H1 (cell line): ENCODE measurements around the gene FSTL4. TPM values are rescaled to one million over a fixed set of nuclear protein-coding genes. Genes with fewer than 3 reads are reported as not detected.

ENCODE experiments used
- CTCF ChIA-PET: fragments of 300-600 bp; sonication (Branson Sonifier 250); formaldehyde crosslinking; loops from one replicate; lab custom pipeline; 2021; ENCODE audit not compliant: partially characterized antibody; lab: Charles Lee
- POLR2A ChIA-PET: fragments of 300-600 bp; sonication (Branson Sonifier 250); formaldehyde crosslinking; loops from one replicate; lab custom pipeline; 2021; ENCODE audit warnings: inconsistent platforms; ENCODE audit not compliant: partially characterized antibody; lab: Charles Lee
- DNase-seq, 2 experiments: peaks; one replicate each; pipeline versions ENCODE4 v3.0.0 to v3.0.0-alpha.2; 2010 to 2022; ENCODE audit warnings: low spot score in 2 of 2, low read depth in 1 of 2, mixed read lengths in 1 of 2
- FAIRE-seq: peaks from 2 replicates; lab custom pipeline; 2011; peaks lifted over from hg19 to GRCh38; lab: Jason Lieb, UNC
- H2AFZ ChIP-seq: 2 replicates; pipeline ENCODE4 v1.8.1; 2012; ENCODE audit warnings: low read length, inconsistent platforms
- H2AK5ac ChIP-seq: 2 replicates; pipeline ENCODE4 v1.6.1; 2013; ENCODE audit warnings: low read depth, low read length
- H2BK120ac ChIP-seq: replicated peaks from 2 replicates; pipeline ENCODE3; 2013; ENCODE audit warnings: low read depth, low read length, inconsistent platforms
- H2BK12ac ChIP-seq: 2 replicates; pipeline ENCODE4 v1.6.1; 2013; ENCODE audit warnings: low read depth, low read length
- H2BK15ac ChIP-seq: 2 replicates; pipeline ENCODE4 v1.6.1; 2013; ENCODE audit warnings: low read length
- H2BK20ac ChIP-seq: 2 replicates; pipeline ENCODE4 v1.6.1; 2013; ENCODE audit warnings: low read length
- H2BK5ac ChIP-seq: 2 replicates; pipeline ENCODE4 v1.6.1; 2013; ENCODE audit warnings: low read depth, low read length
- H3K14ac ChIP-seq: 2 replicates; pipeline ENCODE4 v1.6.1; 2013; ENCODE audit warnings: inconsistent platforms; ENCODE audit not compliant: insufficient read length
- H3K18ac ChIP-seq: 2 replicates; pipeline ENCODE4 v1.6.1; 2013; ENCODE audit warnings: low read length; ENCODE audit errors: extremely low read depth
- H3K23ac ChIP-seq: 2 replicates; pipeline ENCODE4 v1.6.1; 2013; ENCODE audit warnings: inconsistent platforms; ENCODE audit not compliant: insufficient read length
- H3K23me2 ChIP-seq: 2 replicates; pipeline ENCODE4 v1.6.1; 2013; ENCODE audit warnings: low read depth, low read length
- H3K27ac ChIP-seq: 2 replicates; pipeline ENCODE4 v1.6.1; 2011; ENCODE audit warnings: low read depth, low read length, inconsistent platforms
- H3K27me3 ChIP-seq, 4 experiments: replicated peaks in 1 of 4; 1 replicate in 1 of 4; 2 replicates in 3 of 4; pipeline versions ENCODE4 v1.6.1 to v1.8.1; 2011 to 2013; ENCODE audit warnings: low read length in 3 of 4, mild to moderate bottlenecking in 3 of 4, inconsistent platforms in 2 of 4, mixed read lengths in 2 of 4, moderate library complexity in 1 of 4; ENCODE audit not compliant: control insufficient read depth in 3 of 4, insufficient read depth in 3 of 4; ENCODE audit errors: extremely low read depth in 1 of 4
- H3K36me3 ChIP-seq, 4 experiments: 2 replicates each; pipeline versions ENCODE4 v1.6.1 to v1.8.1; 2011 to 2013; ENCODE audit warnings: mild to moderate bottlenecking in 4 of 4, low read length in 3 of 4, moderate library complexity in 2 of 4, control low read depth in 1 of 4, inconsistent platforms in 1 of 4; ENCODE audit not compliant: insufficient read depth in 4 of 4, control insufficient read depth in 2 of 4
- H3K4ac ChIP-seq: replicated peaks from 2 replicates; pipeline ENCODE3; 2013; ENCODE audit warnings: low read length, low read depth, mixed read lengths, inconsistent platforms; ENCODE audit not compliant: insufficient read length
- H3K4me1 ChIP-seq, 4 experiments: replicated peaks in 1 of 4; 1 replicate in 1 of 4; 2 replicates in 3 of 4; pipeline versions ENCODE4 v1.6.1 to v1.8.1; 2011 to 2013; ENCODE audit warnings: low read length in 3 of 4, inconsistent platforms in 2 of 4, mixed read lengths in 1 of 4; ENCODE audit not compliant: insufficient read depth in 4 of 4, control insufficient read depth in 3 of 4
- H3K4me2 ChIP-seq, 2 experiments: 2 replicates each; pipeline versions ENCODE4 v1.6.1 to v1.8.1; 2011 to 2013; ENCODE audit warnings: low read depth in 2 of 2, low read length in 2 of 2, control low read depth in 1 of 2, inconsistent platforms in 1 of 2, mild to moderate bottlenecking in 1 of 2; ENCODE audit not compliant: insufficient read depth in 1 of 2
- H3K4me3 ChIP-seq, 4 experiments: fragments of 200-600, 300-600 bp in 1 of 4; sonication (generic), shearing (Covaris generic), sonication (Bioruptor Twin) in 1 of 4; 2 replicates each; pipeline versions ENCODE4 v1.5.1 to v1.8.1; 2011 to 2016; ENCODE audit warnings: low read length in 4 of 4, low read depth in 3 of 4, control low read depth in 2 of 4, inconsistent platforms in 2 of 4, mild to moderate bottlenecking in 2 of 4, mixed read lengths in 1 of 4, moderate library complexity in 1 of 4; ENCODE audit not compliant: insufficient read depth in 2 of 4; ENCODE audit errors: extremely low read depth in 1 of 4
- H3K56ac ChIP-seq: replicated peaks from 2 replicates; pipeline ENCODE3; 2013; ENCODE audit warnings: low read depth, mild to moderate bottlenecking, mixed read lengths, low read length, inconsistent platforms; ENCODE audit not compliant: insufficient read length
- H3K79me1 ChIP-seq: 2 replicates; pipeline ENCODE4 v1.6.1; 2013; ENCODE audit warnings: low read depth, low read length, control low read depth
- H3K79me2 ChIP-seq, 2 experiments: 2 replicates each; pipeline versions ENCODE4 v1.6.1 to v1.8.1; 2012 to 2013; ENCODE audit warnings: low read length in 2 of 2, mild to moderate bottlenecking in 2 of 2, inconsistent platforms in 1 of 2; ENCODE audit not compliant: insufficient read depth in 2 of 2, control insufficient read depth in 1 of 2
- H3K9ac ChIP-seq, 4 experiments: replicated peaks in 1 of 4; 1 replicate in 1 of 4; 2 replicates in 3 of 4; pipeline versions ENCODE4 v1.6.1 to v1.8.1; 2011 to 2013; ENCODE audit warnings: low read depth in 3 of 4, low read length in 3 of 4, control low read depth in 2 of 4, mild to moderate bottlenecking in 2 of 4, moderate library complexity in 2 of 4, inconsistent platforms in 1 of 4; ENCODE audit errors: extremely low read depth in 1 of 4
- H3K9me3 ChIP-seq, 2 experiments: 2 replicates each; pipeline versions ENCODE4 v1.6.1 to v1.8.1; 2012 to 2013; ENCODE audit warnings: mild to moderate bottlenecking in 2 of 2, moderate library complexity in 2 of 2, control low read depth in 1 of 2, inconsistent platforms in 1 of 2, low read depth in 1 of 2, low read length in 1 of 2, mixed read lengths in 1 of 2; ENCODE audit not compliant: insufficient read depth in 2 of 2
- H4K20me1 ChIP-seq, 2 experiments: replicated peaks in 1 of 2; 2 replicates each; pipeline versions ENCODE3 to v1.8.1; 2011 to 2013; ENCODE audit warnings: inconsistent platforms in 2 of 2, low read length in 2 of 2, mild to moderate bottlenecking in 1 of 2; ENCODE audit not compliant: insufficient read depth in 2 of 2, control insufficient read depth in 1 of 2
- H4K5ac ChIP-seq: 2 replicates; pipeline ENCODE4 v1.6.1; 2013; ENCODE audit warnings: low read length, low read depth, mixed read lengths, inconsistent platforms; ENCODE audit not compliant: insufficient read length
- H4K8ac ChIP-seq: 2 replicates; pipeline ENCODE4 v1.8.0; 2013; ENCODE audit warnings: mild to moderate bottlenecking, moderate library complexity, low read length, inconsistent platforms; ENCODE audit not compliant: insufficient read depth; ENCODE audit errors: extremely low read depth
- H4K91ac ChIP-seq: replicated peaks from 2 replicates; pipeline ENCODE3; 2013; ENCODE audit warnings: low read length, mixed read lengths, inconsistent platforms; ENCODE audit not compliant: insufficient read length
- FOSL1 ChIP-seq: IDR thresholded peaks from 2 replicates; pipeline ENCODE4 v1.6.1; 2011; ENCODE audit warnings: mild to moderate bottlenecking, low read depth, low read length, moderate library complexity; ENCODE audit not compliant: insufficient read depth
- RXRA ChIP-seq: IDR thresholded peaks from 2 replicates; pipeline ENCODE4 v1.6.1; 2011; ENCODE audit warnings: low read depth, mild to moderate bottlenecking, low read length, moderate library complexity; ENCODE audit not compliant: insufficient read depth
- TAF1 ChIP-seq: IDR thresholded peaks from 2 replicates; pipeline ENCODE4 v1.6.1; 2011; ENCODE audit warnings: mild to moderate bottlenecking, low read depth, low read length
- WGBS, 2 experiments: shearing (Covaris generic) in 1 of 2; methylation state at CpG; one replicate each; pipeline versions ENCODE4 v1.1.6 to v1.1.7; 2013 to 2015; ENCODE audit warnings: low lambda C conversion rate in 2 of 2, mixed read lengths in 2 of 2, inconsistent platforms in 1 of 2, low coverage in 1 of 2, missing lambda C conversion rate in 1 of 2; ENCODE audit not compliant: insufficient replicate concordance in 2 of 2, insufficient coverage in 1 of 2, insufficient read length in 1 of 2; ENCODE audit errors: extremely low coverage in 1 of 2, missing lambda C conversion rate in 1 of 2; 5-methylcytosine and 5-hydroxymethylcytosine counted together
- polyA plus RNA-seq, 7 experiments: library from polyadenylated mRNA; depleted of rRNA in 3 of 7; stranded (reverse) in 5 of 7; unstranded in 2 of 7; fragments of >200 nt in 5 of 7; fragments of 200-250 nt in 2 of 7; gene quantifications; 1 replicate in 5 of 7; 2 replicates in 1 of 7; 4 replicates in 1 of 7; pipeline versions ENCODE4 v1.2.1 to v1.2.3, GENCODE V29; 2011 to 2013; ENCODE audit warnings: missing spikeins in 2 of 7, mixed read lengths in 2 of 7
- total RNA-seq: library from RNA; stranded (reverse); fragmentation: NEBNext Ultra II Directional; extraction: Animal tissue kit (Norgen Biotek cat#: 25700); gene quantifications from 2 replicates; pipeline ENCODE4 v1.2.1, GENCODE V29; 2021

Gene FSTL4
- total and polyA plus RNA-seq, 2 of the 8 experiments (the other 6 are each of a cell fraction or from before 2014, with no cell fraction given) = 3.1 to 4.1 TPM

DNA sequence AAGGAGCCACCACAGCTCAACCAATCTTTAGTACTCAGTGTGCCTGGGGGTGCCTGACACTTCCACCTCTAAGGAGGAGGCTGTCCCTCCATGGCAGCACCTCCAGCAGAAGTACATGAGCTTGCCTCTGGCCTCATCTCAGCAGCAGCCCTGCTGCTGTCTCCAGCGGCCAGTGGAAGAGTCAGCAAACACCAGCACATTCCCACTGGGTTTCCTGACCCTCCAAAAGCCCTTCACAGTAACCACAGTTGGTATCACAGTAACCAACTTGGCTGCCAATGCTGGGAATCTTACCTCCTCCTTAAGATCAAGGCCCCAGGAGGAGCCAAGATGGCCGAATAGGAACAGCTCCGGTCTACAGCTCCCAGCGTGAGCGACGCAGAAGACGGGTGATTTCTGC lies 29.4 kb downstream of the FSTL4 start:
- Histone ChIP-seq H3K4me2 (peak overlapping the region; percentile 64 to 70), H3K18ac (peak overlapping the region; percentile 34), H2AK5ac (0 out of 2 replicates have a peak overlapping the region, but pooled peaks have one; percentile 60), H3K14ac (no peak overlapping the region), H3K36me3 (no peaks in the 10 kb centered on the region; a peak in 1 of 8 replicates), H3K23me2 (no peaks in the 10 kb centered on the region), H3K27me3 (peaks cover 3 to 22% (median 5%) of the 10 kb centered on the region in 4 experiments; a peak in 4 of 7 replicates), H2BK20ac (no peak overlapping the region), H4K5ac (peak overlapping the region; percentile 5), H3K4me1 (peaks cover 2 to 8% (median 5%) of the 10 kb centered on the region in 4 experiments; a peak in 5 of 7 replicates), H2AFZ (peak overlapping the region; percentile 73; the same call in 1 of the 2 replicates), H3K79me2 (no peaks in the 10 kb centered on the region), H3K9me3 (no peaks in the 10 kb centered on the region), H3K56ac (no peak overlapping the region), H2BK5ac (no peak overlapping the region), H4K20me1 (peaks cover 3% of the 10 kb centered on the region in 2 experiments), H2BK12ac (peak overlapping the region; percentile 27), H2BK15ac (0 out of 2 replicates have a peak overlapping the region, but pooled peaks have one; percentile 94), H4K8ac (peak overlapping the region; percentile 73), H3K9ac (peak overlapping the region in 1 of 4 experiments; percentile 18; a peak in 1 of 7 replicates), H3K4ac (peak overlapping the region; percentile 72), H4K91ac (peak overlapping the region; percentile 73), H3K23ac (no peak overlapping the region), H3K79me1 (no peaks in the 10 kb centered on the region), H2BK120ac (peak overlapping the region; percentile 86), H3K4me3 (peak overlapping the region in 2 of 4 experiments; percentile 30 to 47; a peak in 3 of 8 replicates), H3K27ac (no peak overlapping the region)
- CTCF ChIA-PET = interaction anchor here (1.2 to 1.4 kb wide), 2 partner anchors 28 to 360 kb away, joined by 3 to 6 read pairs; no protein-coding TSS in a partner anchor
- DNase-seq (peak in 1 of 2 experiments; percentile 50), FAIRE-seq (no peak)
- whole genome bisulfite sequencing, 2 experiments = 43% methylated on average over 2 of the region's 7 CpGs; no CpG with 5 or more reads in 1 of the 2 experiments
- POLR2A ChIA-PET = interaction anchor here (1.0 kb wide), 1 partner anchor 19 kb away, joined by 3 read pairs; no protein-coding TSS in a partner anchor
- TF ChIP-seq RXRA (no peak), TAF1 (0 out of 2 replicates have a peak, but pooled peaks have one; percentile 21), FOSL1 (no peak)
